D721Med (cell line): ENCODE measurements around the gene TPST2.

Experiments used
- DNase-seq: peaks from one replicate; pipeline ENCODE4 v3.0.0; 2011; ENCODE audit warnings: low spot score; ENCODE audit not compliant: insufficient read length
- FAIRE-seq: peaks from 2 replicates; lab custom pipeline; 2011; peaks lifted over from hg19 to GRCh38; lab: Jason Lieb, UNC
- TF ChIP-seq, protein P1 (sequence below): IDR thresholded peaks from 2 replicates; pipeline ENCODE4 v1.5.1; 2012; ENCODE audit warnings: mild to moderate bottlenecking, control low read depth; ENCODE audit not compliant: insufficient read depth; ENCODE audit errors: missing control alignments

Gene TPST2

GRCh38 chr22:26545385-26545784 is 44.5 kb downstream of the TPST2 start:
- FAIRE-seq (no peak), DNase-seq (no peak)
- TF ChIP-seq, protein P1, sequence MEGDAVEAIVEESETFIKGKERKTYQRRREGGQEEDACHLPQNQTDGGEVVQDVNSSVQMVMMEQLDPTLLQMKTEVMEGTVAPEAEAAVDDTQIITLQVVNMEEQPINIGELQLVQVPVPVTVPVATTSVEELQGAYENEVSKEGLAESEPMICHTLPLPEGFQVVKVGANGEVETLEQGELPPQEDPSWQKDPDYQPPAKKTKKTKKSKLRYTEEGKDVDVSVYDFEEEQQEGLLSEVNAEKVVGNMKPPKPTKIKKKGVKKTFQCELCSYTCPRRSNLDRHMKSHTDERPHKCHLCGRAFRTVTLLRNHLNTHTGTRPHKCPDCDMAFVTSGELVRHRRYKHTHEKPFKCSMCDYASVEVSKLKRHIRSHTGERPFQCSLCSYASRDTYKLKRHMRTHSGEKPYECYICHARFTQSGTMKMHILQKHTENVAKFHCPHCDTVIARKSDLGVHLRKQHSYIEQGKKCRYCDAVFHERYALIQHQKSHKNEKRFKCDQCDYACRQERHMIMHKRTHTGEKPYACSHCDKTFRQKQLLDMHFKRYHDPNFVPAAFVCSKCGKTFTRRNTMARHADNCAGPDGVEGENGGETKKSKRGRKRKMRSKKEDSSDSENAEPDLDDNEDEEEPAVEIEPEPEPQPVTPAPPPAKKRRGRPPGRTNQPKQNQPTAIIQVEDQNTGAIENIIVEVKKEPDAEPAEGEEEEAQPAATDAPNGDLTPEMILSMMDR = no peak

GRCh38 chr22:26544489-26544888 is 45.4 kb downstream of the TPST2 start:
- FAIRE-seq (no peak), DNase-seq (no peak)
- TF ChIP-seq, protein P1 = no peak

DNA sequence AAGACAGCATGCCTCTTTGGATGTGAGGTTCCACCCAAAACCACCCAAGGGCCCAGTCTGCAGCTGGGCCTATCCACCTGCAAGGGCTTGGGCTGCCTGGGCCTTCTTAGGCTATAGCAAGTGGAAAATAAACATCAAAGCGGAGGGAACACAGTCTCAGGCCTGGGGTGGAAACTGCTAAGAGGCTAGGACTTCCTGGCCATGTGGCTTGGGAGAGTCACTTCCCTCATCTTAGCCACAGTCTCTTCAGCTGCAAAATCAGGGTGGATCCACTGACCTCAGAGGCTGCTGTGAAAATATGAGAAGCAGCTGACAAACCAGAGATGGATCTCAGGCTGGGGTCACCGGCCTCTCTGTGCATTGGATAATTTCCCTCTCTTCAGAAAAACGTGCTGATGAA is 47.1 kb downstream of the TPST2 start:
- DNase-seq = no peak
- TF ChIP-seq, protein P1 = no peak
- FAIRE-seq = no peak

DNA sequence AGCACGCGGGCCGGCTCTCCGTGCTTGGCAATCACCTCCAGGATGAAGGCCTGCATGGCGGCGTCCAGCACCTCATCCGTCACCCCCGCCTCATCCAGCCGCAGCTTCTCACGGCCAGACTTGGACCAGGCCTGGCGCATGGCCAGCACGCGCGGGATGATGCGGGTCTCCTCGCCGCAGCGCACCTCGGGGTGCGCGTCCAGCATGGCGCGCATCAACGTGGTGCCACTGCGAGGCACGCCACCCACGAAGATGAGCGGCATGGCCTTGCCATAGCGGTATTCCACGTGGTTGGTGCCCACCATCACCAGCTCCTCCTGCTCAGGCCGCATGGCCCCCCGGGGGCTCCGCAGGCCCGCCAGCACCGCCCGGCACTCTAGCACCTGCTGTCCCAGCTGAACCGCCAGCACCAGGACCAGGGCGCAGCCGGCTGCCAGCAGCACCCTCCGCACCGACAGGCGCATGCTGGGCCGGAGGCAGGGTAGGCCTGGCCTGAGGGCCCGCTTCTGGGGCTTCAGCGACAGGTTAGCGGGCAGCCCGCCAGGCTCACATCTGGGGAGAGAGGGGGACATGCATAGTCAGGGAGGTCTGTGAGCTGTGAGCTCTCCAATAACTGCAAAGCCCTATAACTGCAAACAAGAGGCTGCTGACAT is 48.6 kb downstream of the TPST2 start:
- no peak for FAIRE-seq
- TF ChIP-seq, protein P1 = no peak

GRCh38 chr22:26540119-26540518 is 49.8 kb downstream of the TPST2 start:
- FAIRE-seq = no peak
- no peak for DNase-seq
- TF ChIP-seq, protein P1 = no peak

More for the DNA sequence above, 48.6 kb downstream of the TPST2 start:
- DNase-seq = no peak

DNA sequence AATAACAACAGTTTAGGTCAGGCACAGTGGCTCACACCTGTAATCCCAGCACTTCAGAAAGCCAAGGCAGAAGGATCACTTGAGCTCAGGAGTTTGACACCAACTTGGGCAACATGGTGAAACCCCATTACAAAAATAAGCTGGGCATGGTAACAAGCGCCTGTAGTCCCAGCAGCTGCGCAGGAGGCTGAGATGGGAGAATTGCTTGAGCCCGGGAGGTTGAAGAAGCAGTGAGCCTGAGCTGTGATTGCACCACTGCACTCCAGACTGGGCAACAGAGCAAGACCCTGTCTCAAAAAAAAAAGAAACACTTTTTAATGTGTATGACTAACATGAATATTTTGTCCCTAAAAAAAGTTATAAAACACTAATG is 53.2 kb downstream of the TPST2 start:
- TF ChIP-seq, protein P1 = no peak
- DNase-seq = no peak
- FAIRE-seq = no peak

DNA sequence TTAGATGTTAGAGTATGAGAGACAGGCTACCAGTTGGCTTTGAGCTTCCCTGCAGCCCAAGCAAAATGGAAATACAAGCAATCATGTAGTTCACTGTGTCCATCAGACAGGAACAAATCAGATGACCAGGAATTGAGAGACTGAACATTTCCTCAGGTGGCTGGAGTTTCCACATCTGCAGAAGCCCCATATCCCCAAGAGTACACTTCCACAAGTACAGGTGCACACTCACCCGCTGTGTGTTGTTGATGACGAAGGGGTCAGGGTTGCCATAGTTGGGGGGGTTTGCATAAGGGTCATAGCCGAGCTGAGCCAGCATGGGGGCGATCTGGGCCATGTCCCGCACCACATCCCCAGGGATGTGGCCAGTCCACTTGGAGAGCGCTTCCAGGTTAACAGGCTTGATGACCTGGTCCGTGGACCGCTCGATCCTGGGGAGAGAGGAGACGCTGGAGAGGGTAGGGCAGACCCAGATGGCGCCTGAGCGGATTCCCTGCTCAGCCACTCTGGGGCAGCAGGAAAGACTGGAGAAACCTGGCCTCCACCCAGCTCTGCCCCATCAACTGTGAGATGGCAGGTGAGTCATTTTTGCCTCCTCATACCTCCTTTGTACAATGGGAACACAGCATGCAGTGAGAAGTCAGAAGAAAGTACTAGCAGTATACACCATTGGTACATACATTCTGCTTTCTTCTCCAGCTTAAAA is 53.7 kb downstream of the TPST2 start:
- DNase-seq (no peak), FAIRE-seq (no peak)
- TF ChIP-seq, protein P1 = no peak
